Caco-2 (cell line): ENCODE data around the gene TTI1. TPM values are rescaled to one million over a fixed set of nuclear protein-coding genes. Genes with fewer than 3 reads are reported as not detected.

Experiments
- BruUV-seq: library from RNA; stranded (reverse); fragments of 400-500 nt; replicated peaks from 2 replicates; lab custom pipeline; 2021; lab: Mats Ljungman, UMichigan
- CTCF ChIA-PET: fragments of 300-600 bp; sonication (Branson Sonifier 250); formaldehyde crosslinking; loops from one replicate; lab custom pipeline; 2022; ENCODE audit warnings: antibody characterized with exemption; lab: Charles Lee
- POLR2A ChIA-PET: fragments of 300-600 bp; sonication (Branson Sonifier 250); formaldehyde crosslinking; loops from one replicate; lab custom pipeline; 2022; ENCODE audit warnings: antibody characterized with exemption; lab: Charles Lee
- DNase-seq, 2 experiments: peaks; one replicate each; pipeline versions ENCODE4 v3.0.0 to v3.0.0-alpha.2; 2020 to 2022
- H3K27me3 ChIP-seq: replicated peaks from 2 replicates; pipeline ENCODE4 v1.6.0; 2011; ENCODE audit warnings: low read length; ENCODE audit not compliant: control insufficient read depth, insufficient read depth
- H3K36me3 ChIP-seq: 2 replicates; pipeline ENCODE4 v1.5.1; 2011; ENCODE audit warnings: low read length; ENCODE audit not compliant: control insufficient read depth, insufficient read depth
- H3K4me1 ChIP-seq: fragments of 250-450 bp; sonication (Bioruptor Pico); 2 replicates; pipeline ENCODE4 v1.5.1; 2020; ENCODE audit warnings: mild to moderate bottlenecking
- H3K4me3 ChIP-seq: 2 replicates; pipeline ENCODE4 v1.5.1; 2011; ENCODE audit warnings: low read depth, mild to moderate bottlenecking, control low read depth, low read length
- H3K9me3 ChIP-seq: fragments of 250-450 bp; sonication (Bioruptor Pico); 2 replicates; pipeline ENCODE4 v1.5.1; 2020; ENCODE audit warnings: mild to moderate bottlenecking, moderate library complexity
- H3K27ac Mint-ChIP-seq: one replicate; pipeline ENCODE4 v1.8.0; 2022; ENCODE audit warnings: mixed read lengths; ENCODE audit not compliant: unreplicated experiment
- H3K27me3 Mint-ChIP-seq: one replicate; pipeline ENCODE4 v1.8.0; 2022; ENCODE audit warnings: mixed read lengths; ENCODE audit not compliant: insufficient read depth, unreplicated experiment
- H3K36me3 Mint-ChIP-seq: one replicate; pipeline ENCODE4 v1.8.0; 2022; ENCODE audit warnings: mild to moderate bottlenecking, mixed read lengths; ENCODE audit not compliant: insufficient read depth, unreplicated experiment
- H3K4me1 Mint-ChIP-seq: one replicate; pipeline ENCODE4 v1.8.0; 2022; ENCODE audit warnings: low read depth, mixed read lengths; ENCODE audit not compliant: unreplicated experiment
- H3K4me3 Mint-ChIP-seq: one replicate; pipeline ENCODE4 v1.8.0; 2022; ENCODE audit warnings: mild to moderate bottlenecking, moderate library complexity, mixed read lengths; ENCODE audit not compliant: unreplicated experiment
- H3K9me3 Mint-ChIP-seq: one replicate; pipeline ENCODE4 v1.8.0; 2022; ENCODE audit warnings: mixed read lengths; ENCODE audit not compliant: unreplicated experiment
- intact Hi-C: fragments of 100-400 bp; cut with micrococcal nuclease; formaldehyde crosslinking; loops from one replicate; pipeline ENCODE4 v1.10.0; 2022; ENCODE audit not compliant: unreplicated experiment
- total RNA-seq: library from RNA; stranded (reverse); gene quantifications from 2 replicates; pipeline ENCODE4 v1.2.3, GENCODE V29; 2022
- TF ChIP-seq, protein P1 (sequence below), 2 experiments: fragments of 200-600 bp in 1 of 2; IDR thresholded peaks; 1 replicate in 1 of 2; 2 replicates in 1 of 2; pipeline versions ENCODE4 v1.5.1 to v1.8.0; 2011 to 2022; ENCODE audit warnings: antibody characterized with exemption in 1 of 2, control low read depth in 1 of 2, inconsistent platforms in 1 of 2, low read depth in 1 of 2, low read length in 1 of 2, mild to moderate bottlenecking in 1 of 2, moderate library complexity in 1 of 2; ENCODE audit not compliant: insufficient read depth in 1 of 2, severe bottlenecking in 1 of 2, unreplicated experiment in 1 of 2

The TTI1 gene
- total RNA-seq, 1 experiment from 2014 or later, result 59.2 TPM

DNA sequence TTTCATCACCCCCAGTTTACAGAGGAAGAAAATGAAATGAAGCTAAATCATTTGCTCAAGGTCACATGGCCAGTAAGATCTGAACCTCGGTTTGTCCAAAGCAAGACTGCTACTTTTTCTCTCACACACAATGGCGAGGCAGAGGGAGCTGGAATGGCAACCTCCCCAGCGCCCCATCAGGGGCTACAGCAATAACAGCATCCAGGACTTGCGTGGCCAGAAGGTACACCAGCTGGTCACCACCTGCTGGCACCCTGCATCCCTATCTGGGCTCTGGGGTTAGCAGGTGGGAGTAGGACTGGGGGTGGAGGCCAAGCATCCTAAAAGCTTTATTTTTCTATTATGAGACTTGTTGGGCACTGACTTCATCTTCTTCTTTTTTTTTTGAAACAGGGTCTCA is 41.3 kb downstream of the TTI1 start:
- intact Hi-C loops, result loop anchor here (5.0 kb wide), 4 partner anchors 50 to 340 kb away; partner anchors contain the start of gene VSTM2L
- Mint-ChIP-seq H3K27me3 (no peaks in the 10 kb centered on the region), H3K27ac (no peak overlapping the region), H3K9me3 (no peaks in the 10 kb centered on the region), H3K36me3 (peaks cover 41% of the 10 kb centered on the region), H3K4me3 (no peak overlapping the region), H3K4me1 (peaks cover 39% of the 10 kb centered on the region)
- no peak for DNase-seq
- ChIA-PET CTCF (interaction anchor here (1.6 to 1.7 kb wide), 3 partner anchors 11 to 428 kb away, joined by 3 to 5 read pairs (median 5); no protein-coding TSS in a partner anchor), POLR2A (no interaction called here)
- TF ChIP-seq, protein P1, sequence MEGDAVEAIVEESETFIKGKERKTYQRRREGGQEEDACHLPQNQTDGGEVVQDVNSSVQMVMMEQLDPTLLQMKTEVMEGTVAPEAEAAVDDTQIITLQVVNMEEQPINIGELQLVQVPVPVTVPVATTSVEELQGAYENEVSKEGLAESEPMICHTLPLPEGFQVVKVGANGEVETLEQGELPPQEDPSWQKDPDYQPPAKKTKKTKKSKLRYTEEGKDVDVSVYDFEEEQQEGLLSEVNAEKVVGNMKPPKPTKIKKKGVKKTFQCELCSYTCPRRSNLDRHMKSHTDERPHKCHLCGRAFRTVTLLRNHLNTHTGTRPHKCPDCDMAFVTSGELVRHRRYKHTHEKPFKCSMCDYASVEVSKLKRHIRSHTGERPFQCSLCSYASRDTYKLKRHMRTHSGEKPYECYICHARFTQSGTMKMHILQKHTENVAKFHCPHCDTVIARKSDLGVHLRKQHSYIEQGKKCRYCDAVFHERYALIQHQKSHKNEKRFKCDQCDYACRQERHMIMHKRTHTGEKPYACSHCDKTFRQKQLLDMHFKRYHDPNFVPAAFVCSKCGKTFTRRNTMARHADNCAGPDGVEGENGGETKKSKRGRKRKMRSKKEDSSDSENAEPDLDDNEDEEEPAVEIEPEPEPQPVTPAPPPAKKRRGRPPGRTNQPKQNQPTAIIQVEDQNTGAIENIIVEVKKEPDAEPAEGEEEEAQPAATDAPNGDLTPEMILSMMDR (IDR thresholded peaks at IDR 0.05; ENCODE audit: insufficient read depth in 1 of 2, low read depth in 1 of 2, low read length in 1 of 2, severe bottlenecking in 1 of 2, unreplicated experiment in 1 of 2), result no peak
- Histone ChIP-seq H3K27me3 (no peaks in the 10 kb centered on the region), H3K4me3 (no peak overlapping the region), H3K36me3 (peaks cover 12% of the 10 kb centered on the region), H3K4me1 (peaks cover 41% of the 10 kb centered on the region), H3K9me3 (no peaks in the 10 kb centered on the region)
- no TSS peak for BruUV-seq

DNA sequence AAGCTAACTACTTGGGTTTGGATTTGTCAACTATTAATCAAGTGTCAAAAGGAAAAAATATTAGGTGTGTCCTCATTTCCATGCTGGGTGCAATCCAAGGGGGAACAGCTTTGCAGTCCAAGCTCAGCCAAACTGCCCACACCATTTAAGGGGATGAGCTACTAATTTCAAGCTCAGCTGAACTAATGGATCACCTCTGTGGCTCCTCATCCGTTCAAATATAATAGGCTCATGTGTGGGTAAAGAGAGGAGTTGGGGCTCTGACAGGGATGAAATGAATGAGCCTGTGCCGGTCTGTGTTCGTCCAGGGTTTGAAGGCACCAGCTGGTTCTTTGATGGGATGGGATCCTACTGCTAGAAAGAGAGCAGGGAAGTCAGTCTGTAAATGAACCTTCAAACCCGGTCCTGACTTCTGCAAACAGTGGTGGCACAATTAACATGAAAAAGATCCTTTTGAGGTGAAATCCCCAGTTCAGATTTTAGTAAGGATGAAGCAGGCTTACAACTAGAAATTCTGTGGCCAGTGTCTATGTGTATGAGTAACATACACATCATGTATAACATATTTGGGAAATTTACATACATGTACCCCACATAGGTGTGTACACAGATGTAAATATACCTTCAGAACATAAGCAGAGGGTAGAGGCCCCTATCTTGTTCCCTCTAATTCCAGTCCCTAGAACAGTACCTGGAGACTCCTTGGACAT is 41.9 kb downstream of the TTI1 start:
- no peak overlapping the region for H3K4me3 ChIP-seq
- ChIA-PET CTCF (interaction anchor here (0.8 to 1.7 kb wide), 4 partner anchors 15 to 427 kb away, joined by 3 to 5 read pairs (median 3); no protein-coding TSS in a partner anchor), POLR2A (no interaction called here)
- H3K27me3 ChIP-seq, result no peaks in the 10 kb centered on the region
- Mint-ChIP-seq H3K27me3 (no peaks in the 10 kb centered on the region), H3K4me3 (no peak overlapping the region), H3K9me3 (no peaks in the 10 kb centered on the region), H3K27ac (no peak overlapping the region), H3K36me3 (peaks cover 39% of the 10 kb centered on the region), H3K4me1 (peaks cover 39% of the 10 kb centered on the region)
- no peaks in the 10 kb centered on the region for H3K9me3 ChIP-seq
- intact Hi-C loops, result loop anchor here (5.0 kb wide), 4 partner anchors 49 to 339 kb away; partner anchors contain the start of gene VSTM2L
- H3K36me3 ChIP-seq, result peaks cover 12% of the 10 kb centered on the region
- peaks cover 47% of the 10 kb centered on the region for H3K4me1 ChIP-seq
- DNase-seq, result no peak
- TF ChIP-seq, protein P1 (IDR thresholded peaks at IDR 0.05; ENCODE audit: insufficient read depth in 1 of 2, low read depth in 1 of 2, low read length in 1 of 2, severe bottlenecking in 1 of 2, unreplicated experiment in 1 of 2), result no peak
- no TSS peak for BruUV-seq

- Mint-ChIP-seq H3K27ac (no peak overlapping the region), H3K9me3 (no peaks in the 10 kb centered on the region), H3K4me3 (no peak overlapping the region), H3K27me3 (no peaks in the 10 kb centered on the region), H3K4me1 (peaks cover 39% of the 10 kb centered on the region), H3K36me3 (peaks cover 34% of the 10 kb centered on the region)
- CTCF ChIA-PET, result interaction anchor here (0.8 to 1.7 kb wide), 4 partner anchors 16 to 426 kb away, joined by 3 to 5 read pairs (median 3); no protein-coding TSS in a partner anchor
- intact Hi-C loops, result loop anchor here (5.0 kb wide), 4 partner anchors 48 to 338 kb away; partner anchors contain the start of gene VSTM2L
- BruUV-seq, result no TSS peak
- TF ChIP-seq, protein P1 (IDR thresholded peaks at IDR 0.05; ENCODE audit: insufficient read depth in 1 of 2, low read depth in 1 of 2, low read length in 1 of 2, severe bottlenecking in 1 of 2, unreplicated experiment in 1 of 2), result no peak
- Histone ChIP-seq H3K9me3 (no peaks in the 10 kb centered on the region), H3K27me3 (no peaks in the 10 kb centered on the region), H3K4me1 (peaks cover 47% of the 10 kb centered on the region), H3K36me3 (peaks cover 9% of the 10 kb centered on the region), H3K4me3 (no peak overlapping the region)
- no peak for DNase-seq
- POLR2A ChIA-PET, result no interaction called here
Measured at GRCh38 chr20:37990571-37991151, 42.6 kb downstream of the TTI1 start.
